Activated T-helper 9 cell treated with anti-CD3 and anti-CD28 coated beads, Interleukin-2, amount 50 U/mL, for 16 hours (primary cell): Measurements from ENCODE around the gene CSH1.
"Not testable (repeated sequence)": the region's sequence is repeated elsewhere in the genome, so short reads cannot be mapped to it uniquely, and the experiment has no call there.

ENCODE experiments used
- DNase-seq: peaks from one replicate; pipeline ENCODE4 v3.0.0-alpha.2; 2020; ENCODE audit warnings: low read depth

The CSH1 gene

GRCh38 chr17:63866625-63867024 is 29.7 kb downstream of the CSH1 start:
- DNase-seq: not testable (repeated sequence)

DNA sequence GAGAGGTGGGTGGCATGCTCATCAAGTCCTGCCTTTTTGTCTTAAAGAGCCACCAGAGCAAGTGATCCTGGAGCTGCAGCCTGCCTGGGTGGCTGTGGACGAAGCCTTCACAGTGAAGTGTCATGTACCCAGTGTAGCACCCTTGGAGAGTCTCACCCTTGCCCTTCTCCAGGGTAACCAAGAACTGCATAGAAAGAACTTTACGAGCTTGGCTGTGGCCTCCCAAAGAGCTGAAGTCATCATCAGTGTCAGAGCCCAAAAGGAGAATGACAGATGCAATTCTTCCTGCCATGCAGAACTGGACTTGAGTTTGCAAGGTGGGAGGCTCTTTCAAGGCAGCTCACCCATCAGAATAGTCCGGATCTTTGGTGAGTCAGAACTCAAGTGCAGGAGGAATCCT is 37.1 kb downstream of the CSH1 start:
- DNase-seq: no peak

DNA sequence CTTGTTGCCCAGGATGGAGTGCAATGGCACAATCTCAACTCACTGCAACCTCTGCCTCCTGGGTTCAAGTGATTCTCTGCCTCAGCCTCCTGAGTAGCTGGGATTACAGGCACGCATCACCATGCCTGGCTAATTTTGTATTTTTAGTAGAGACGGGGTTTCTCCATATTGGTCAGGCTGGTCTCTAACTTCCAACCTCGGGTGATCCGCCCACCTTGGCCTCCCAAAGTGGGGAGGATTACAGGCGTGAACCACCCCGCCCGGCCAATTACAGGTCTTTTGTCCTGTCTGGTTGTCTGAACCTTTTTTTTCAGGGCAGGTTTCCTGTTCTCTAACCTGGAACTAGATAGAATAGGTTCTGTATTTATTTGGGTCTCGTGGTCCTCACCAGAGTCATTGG is 39.9 kb downstream of the CSH1 start:
- DNase-seq: not testable (repeated sequence)

- no peak for DNase-seq
Measured at GRCh38 chr17:63855185-63855584, 41.2 kb downstream of the CSH1 start.

- DNase-seq: no peak
Measured at GRCh38 chr17:63854709-63855108, 41.7 kb downstream of the CSH1 start.

DNA sequence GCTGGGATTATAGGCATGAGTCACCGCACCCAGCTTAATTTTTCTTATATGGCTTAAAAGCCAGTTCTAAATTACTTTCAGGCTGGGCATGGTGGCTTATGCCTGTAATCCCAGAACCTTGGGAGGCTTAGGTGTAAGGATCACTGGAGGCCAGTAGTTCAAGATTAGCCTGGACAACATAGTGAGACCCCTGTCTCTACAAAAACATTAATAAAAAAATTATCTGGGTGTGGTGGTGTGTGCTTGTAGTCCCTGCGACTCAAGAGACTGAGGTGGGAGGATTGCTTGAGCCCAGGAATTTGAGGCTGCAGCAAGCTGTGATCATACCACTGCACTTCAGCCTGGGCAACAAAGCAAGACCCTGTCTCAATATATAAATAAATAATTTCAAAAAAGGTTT is 43.1 kb downstream of the CSH1 start:
- DNase-seq: no peak

GRCh38 chr17:63850401-63850800 is 46.0 kb downstream of the CSH1 start:
- DNase-seq: no peak

DNA sequence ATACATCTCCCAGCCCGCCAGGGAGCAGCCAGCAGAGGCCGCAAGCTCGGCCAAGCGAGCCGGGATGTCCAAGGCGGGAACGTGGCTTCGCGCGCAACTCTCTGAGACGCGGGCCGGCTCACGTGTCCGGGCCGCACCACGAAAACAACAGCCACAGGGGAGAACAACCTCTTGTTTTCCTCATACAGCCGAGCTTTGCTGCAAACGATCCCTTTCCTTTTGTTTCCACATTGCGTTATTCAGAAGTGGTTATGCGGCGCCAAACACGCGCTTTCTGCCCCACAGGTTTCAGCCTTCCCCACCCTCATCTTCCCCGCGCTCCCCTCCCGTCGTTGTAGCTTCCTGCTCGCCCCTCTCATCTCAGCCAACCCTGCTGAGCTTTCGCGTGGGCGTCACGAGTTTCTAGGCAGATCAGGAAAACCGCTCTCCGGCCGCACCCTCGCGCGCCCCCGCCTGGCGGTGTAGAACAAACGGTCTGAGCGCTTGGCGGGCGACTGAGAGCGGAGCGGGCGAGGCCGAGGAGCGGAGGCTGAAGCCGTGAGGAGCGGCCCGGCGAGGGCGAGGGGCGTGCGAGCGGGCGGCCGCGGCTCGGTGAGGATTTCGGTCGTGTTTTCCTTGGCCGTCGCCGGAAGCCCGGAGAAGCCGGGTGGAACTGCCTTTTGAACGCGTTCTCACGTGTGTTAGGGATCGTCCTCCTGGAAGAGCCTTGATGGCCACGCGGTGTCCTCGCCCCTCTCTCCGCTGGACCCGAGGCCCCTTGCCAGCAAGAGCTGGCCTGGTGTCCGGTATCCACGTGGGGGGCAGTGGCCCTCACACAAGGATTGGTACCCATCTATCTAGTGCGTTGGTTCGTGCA is 47.3 kb downstream of the CSH1 start:
- peak; percentile 91 for DNase-seq

DNA sequence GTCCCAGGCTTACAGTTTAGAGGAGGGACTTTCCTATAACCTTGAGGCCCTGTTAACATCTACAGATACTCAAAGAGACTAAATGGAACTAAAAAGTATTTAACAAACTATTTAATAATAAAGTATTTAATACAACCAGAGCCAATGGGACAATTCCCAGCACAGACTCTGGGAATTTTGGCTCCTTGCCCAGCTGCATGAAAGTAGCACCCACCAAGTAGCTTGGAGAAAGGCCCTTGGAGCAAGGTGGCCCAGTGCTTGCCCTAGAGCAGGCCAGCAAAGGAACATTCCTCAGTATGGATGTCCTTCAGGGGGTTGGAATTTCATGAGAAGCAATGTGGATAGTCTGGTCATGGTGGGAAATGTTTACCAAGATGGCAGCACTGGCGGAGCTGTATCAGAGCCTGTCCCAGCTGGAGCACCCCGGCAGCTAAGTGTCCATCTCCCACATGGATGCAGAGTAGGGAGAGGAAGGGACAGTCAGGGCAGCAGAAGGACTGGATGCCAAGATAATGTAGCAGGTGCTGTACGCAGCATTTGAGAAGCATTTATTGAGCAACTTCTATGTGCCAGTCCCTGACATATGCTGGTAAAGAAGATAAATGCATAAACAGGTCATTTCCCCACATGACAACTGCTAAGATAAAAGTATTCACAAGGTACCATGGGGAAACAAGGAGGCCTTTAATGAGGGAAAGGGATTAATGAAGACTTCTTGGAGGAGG is 48.7 kb downstream of the CSH1 start:
- no peak for DNase-seq

DNA sequence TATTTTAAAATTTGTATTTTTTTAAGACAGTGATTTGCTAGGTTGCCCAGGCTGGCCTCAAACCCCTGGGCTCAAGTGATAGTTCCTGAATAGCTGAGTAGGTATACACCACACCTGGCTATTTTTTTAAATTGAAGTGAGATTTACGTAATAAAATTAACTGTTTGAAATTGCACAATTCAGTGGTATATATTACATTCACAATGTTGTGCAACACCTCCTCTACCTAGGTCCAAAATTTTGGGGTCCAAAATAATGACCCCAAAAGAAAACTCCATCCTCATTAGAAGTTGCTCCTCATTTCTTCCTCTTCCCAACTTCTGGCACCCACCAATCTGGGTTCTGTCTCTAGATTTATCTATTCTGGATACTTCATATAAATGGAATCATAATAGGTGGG is 50.9 kb downstream of the CSH1 start:
- DNase-seq: no peak
